ENCODE data around the gene MBL2. TPM values are rescaled to one million over a fixed set of nuclear protein-coding genes. Genes with fewer than 3 reads are reported as not detected.

Gene MBL2
- total RNA-seq, 2 donors from 2014 or later = not detected

GRCh38 chr10:52750629-52751028, 22.0 kb downstream of the MBL2 start:
- no peaks in the 10 kb centered on the region for H3K4me1 ChIP-seq (ENCODE audit: control insufficient read depth in 1 of 2, low read depth in 2 of 2)
- DNase-seq (ENCODE audit: low spot score) = no peak
- no peak overlapping the region for H3K4me3 ChIP-seq
- no peaks in the 10 kb centered on the region for H3K9me3 ChIP-seq
- no peaks in the 10 kb centered on the region for H3K27me3 ChIP-seq (replicated peaks; ENCODE audit: insufficient read depth)
- no peak overlapping the region for H3K27ac ChIP-seq
- no peak for TF ChIP-seq CTCF (IDR thresholded peaks at IDR 0.05)
- H3K36me3 ChIP-seq = no peaks in the 10 kb centered on the region
- no peak for ATAC-seq (ENCODE audit: insufficient number of reproducible peaks, low FRiP score, low read depth)

- H3K27ac ChIP-seq = no peak overlapping the region
- no peaks in the 10 kb centered on the region for H3K27me3 ChIP-seq (replicated peaks; ENCODE audit: insufficient read depth)
- no peaks in the 10 kb centered on the region for H3K4me1 ChIP-seq (ENCODE audit: control insufficient read depth in 1 of 2, low read depth in 2 of 2)
- no peak for TF ChIP-seq CTCF (IDR thresholded peaks at IDR 0.05)
- ATAC-seq (ENCODE audit: insufficient number of reproducible peaks, low FRiP score, low read depth) (no peak), DNase-seq (ENCODE audit: low spot score) (no peak)
- no peaks in the 10 kb centered on the region for H3K36me3 ChIP-seq
- no peak overlapping the region for H3K4me3 ChIP-seq
- no peaks in the 10 kb centered on the region for H3K9me3 ChIP-seq
Observed at GRCh38 chr10:52747694-52748093, 24.9 kb downstream of the MBL2 start.

GRCh38 chr10:52746169-52746568, 26.4 kb downstream of the MBL2 start:
- H3K9me3 ChIP-seq = no peaks in the 10 kb centered on the region
- no peak overlapping the region for H3K27ac ChIP-seq
- ATAC-seq (ENCODE audit: insufficient number of reproducible peaks, low FRiP score, low read depth) = no peak
- DNase-seq (ENCODE audit: low spot score) = no peak
- no peaks in the 10 kb centered on the region for H3K36me3 ChIP-seq
- H3K4me3 ChIP-seq = no peak overlapping the region
- no peaks in the 10 kb centered on the region for H3K27me3 ChIP-seq (replicated peaks; ENCODE audit: insufficient read depth)
- TF ChIP-seq CTCF (IDR thresholded peaks at IDR 0.05) = no peak
- H3K4me1 ChIP-seq (ENCODE audit: control insufficient read depth in 1 of 2, low read depth in 2 of 2) = no peaks in the 10 kb centered on the region

- no peak for TF ChIP-seq CTCF (IDR thresholded peaks at IDR 0.05)
- ATAC-seq (ENCODE audit: insufficient number of reproducible peaks, low FRiP score, low read depth) (no peak), DNase-seq (ENCODE audit: low spot score) (no peak)
- Histone ChIP-seq H3K36me3 (no peaks in the 10 kb centered on the region), H3K9me3 (no peaks in the 10 kb centered on the region), H3K4me3 (no peak overlapping the region), H3K27me3 (replicated peaks; ENCODE audit: insufficient read depth) (no peaks in the 10 kb centered on the region), H3K4me1 (ENCODE audit: control insufficient read depth in 1 of 2, low read depth in 2 of 2) (no peaks in the 10 kb centered on the region), H3K27ac (no peak overlapping the region)
Observed at GRCh38 chr10:52744057-52744805, 28.4 kb downstream of the MBL2 start.

- Histone ChIP-seq H3K27me3 (replicated peaks; ENCODE audit: insufficient read depth) (no peaks in the 10 kb centered on the region), H3K9me3 (no peaks in the 10 kb centered on the region), H3K4me1 (ENCODE audit: control insufficient read depth in 1 of 2, low read depth in 2 of 2) (no peaks in the 10 kb centered on the region), H3K27ac (no peak overlapping the region), H3K36me3 (no peaks in the 10 kb centered on the region), H3K4me3 (no peak overlapping the region)
- DNase-seq (ENCODE audit: low spot score) (no peak), ATAC-seq (ENCODE audit: insufficient number of reproducible peaks, low FRiP score, low read depth) (no peak)
- TF ChIP-seq CTCF (IDR thresholded peaks at IDR 0.05) = no peak
Observed at GRCh38 chr10:52742731-52743130, 29.9 kb downstream of the MBL2 start.
